Uterus (tissue), 4 donors: ENCODE measurements around the gene KRTAP10-2. TPM values are rescaled to one million over a fixed set of nuclear protein-coding genes. Genes with fewer than 3 reads are reported as not detected.

Experiments
- DNase-seq, 2 donors: peaks; one replicate each; pipeline ENCODE4 v3.0.0-alpha.2; 2019 to 2020
- H3K27ac ChIP-seq, 2 donors: fragments of 200-600 bp; sonication (generic); 1 replicate in 1 of 2; 2 replicates in 1 of 2; pipeline ENCODE4 v1.5.1; 2016 to 2018
- H3K27me3 ChIP-seq, 2 donors: fragments of 200-600 bp; sonication (generic); one replicate each; pipeline ENCODE4 v1.5.1; 2018 to 2019; ENCODE audit warnings: control low read depth in 1 of 2
- H3K36me3 ChIP-seq, 2 donors: fragments of 200-600 bp; sonication (generic); one replicate each; pipeline ENCODE4 v1.5.1; 2019; ENCODE audit warnings: control low read depth in 1 of 2
- H3K4me1 ChIP-seq, 2 donors: fragments of 200-600 bp; sonication (generic); one replicate each; pipeline ENCODE4 v1.5.1; 2018 to 2019; ENCODE audit warnings: control low read depth in 1 of 2
- H3K4me3 ChIP-seq, 2 donors: fragments of 200-600 bp; sonication (generic); 1 replicate in 1 of 2; 2 replicates in 1 of 2; pipeline ENCODE4 v1.5.1; 2018 to 2019; ENCODE audit warnings: mild to moderate bottlenecking in 1 of 2
- H3K9me3 ChIP-seq, 2 donors: fragments of 200-600 bp; sonication (generic); one replicate each; pipeline ENCODE4 v1.5.1; 2019; ENCODE audit warnings: control low read depth in 1 of 2
- CTCF ChIP-seq, 4 experiments: fragments of 200-600 bp in 2 of 4; fragments of 450-650 bp in 2 of 4; sonication (generic) in 2 of 4; IDR thresholded peaks; one replicate each; pipeline ENCODE4 v1.5.1; 2016 to 2019; ENCODE audit warnings: antibody characterized with exemption in 4 of 4, mild to moderate bottlenecking in 2 of 4, moderate library complexity in 1 of 4
- POLR2A ChIP-seq, 2 donors: fragments of 450-650 bp; IDR thresholded peaks; one replicate each; pipeline ENCODE4 v1.6.1; 2016; ENCODE audit warnings: antibody characterized with exemption in 2 of 2, mild to moderate bottlenecking in 1 of 2, moderate library complexity in 1 of 2
- intact Hi-C: fragments of 100-400 bp; cut with DNase I; formaldehyde crosslinking; loops from one replicate; pipeline ENCODE4 v1.15.1; 2023; ENCODE audit warnings: low total_unique reads
- total RNA-seq, 4 donors: library from RNA; depleted of rRNA in 3 of 4; stranded (reverse); fragments of >200 nt in 3 of 4; gene quantifications; one replicate each; pipeline versions ENCODE4 v1.1.0 to v1.2.4, GENCODE V29; 2014 to 2023
- donor health status: DM: yes; HTN: yes; CAD: no.

The KRTAP10-2 gene
- total RNA-seq, 4 donors from 2014 or later: not detected

GRCh38 chr21:44530221-44530902 is 20.9 kb downstream of the KRTAP10-2 start:
- Histone ChIP-seq H3K27me3 (no peaks in the 10 kb centered on the region), H3K4me3 (no peak overlapping the region), H3K4me1 (no peaks in the 10 kb centered on the region), H3K36me3 (no peaks in the 10 kb centered on the region), H3K27ac (no peak overlapping the region), H3K9me3 (no peaks in the 10 kb centered on the region)
- peak in 1 of 2 donors; percentile 11 for DNase-seq
- TF ChIP-seq CTCF (IDR thresholded peaks at IDR 0.05): no peak
- TF ChIP-seq POLR2A (IDR thresholded peaks at IDR 0.05): no peak
- intact Hi-C loops: no loop called here

GRCh38 chr21:44529503-44530125 is 21.7 kb downstream of the KRTAP10-2 start:
- H3K4me1 ChIP-seq: no peaks in the 10 kb centered on the region
- no peak overlapping the region for H3K4me3 ChIP-seq
- H3K27me3 ChIP-seq: no peaks in the 10 kb centered on the region
- intact Hi-C loops: no loop called here
- DNase-seq: peak; percentile 1 to 2
- H3K27ac ChIP-seq: no peak overlapping the region
- TF ChIP-seq POLR2A (IDR thresholded peaks at IDR 0.05) (no peak), CTCF (IDR thresholded peaks at IDR 0.05) (no peak)
- H3K36me3 ChIP-seq: no peaks in the 10 kb centered on the region
- no peaks in the 10 kb centered on the region for H3K9me3 ChIP-seq

- Histone ChIP-seq H3K27ac (no peak overlapping the region), H3K4me1 (no peaks in the 10 kb centered on the region), H3K36me3 (no peaks in the 10 kb centered on the region), H3K4me3 (no peak overlapping the region), H3K27me3 (no peaks in the 10 kb centered on the region), H3K9me3 (no peaks in the 10 kb centered on the region)
- peak in 1 of 2 donors; percentile 1 for DNase-seq
- TF ChIP-seq POLR2A (IDR thresholded peaks at IDR 0.05) (no peak), CTCF (IDR thresholded peaks at IDR 0.05) (no peak)
- intact Hi-C loops: no loop called here
Measured at GRCh38 chr21:44529011-44529421, 22.3 kb downstream of the KRTAP10-2 start.

GRCh38 chr21:44528634-44528995 is 22.7 kb downstream of the KRTAP10-2 start:
- TF ChIP-seq POLR2A (IDR thresholded peaks at IDR 0.05) (no peak), CTCF (IDR thresholded peaks at IDR 0.05) (no peak)
- DNase-seq: peak in 1 of 2 donors; percentile 3
- Histone ChIP-seq H3K9me3 (no peaks in the 10 kb centered on the region), H3K27ac (no peak overlapping the region), H3K36me3 (no peaks in the 10 kb centered on the region), H3K27me3 (no peaks in the 10 kb centered on the region), H3K4me1 (no peaks in the 10 kb centered on the region), H3K4me3 (no peak overlapping the region)
- intact Hi-C loops: no loop called here

GRCh38 chr21:44527983-44528633 is 23.2 kb downstream of the KRTAP10-2 start:
- no peaks in the 10 kb centered on the region for H3K27me3 ChIP-seq
- no peak overlapping the region for H3K4me3 ChIP-seq
- TF ChIP-seq CTCF (IDR thresholded peaks at IDR 0.05) (no peak), POLR2A (IDR thresholded peaks at IDR 0.05) (no peak)
- H3K36me3 ChIP-seq: no peaks in the 10 kb centered on the region
- DNase-seq: peak; percentile 1 to 5
- no peaks in the 10 kb centered on the region for H3K4me1 ChIP-seq
- intact Hi-C loops: no loop called here
- H3K27ac ChIP-seq: no peak overlapping the region
- H3K9me3 ChIP-seq: no peaks in the 10 kb centered on the region
